ENCODE data around the gene SPDYE11.
"Not testable (repeated sequence)": the region's sequence is repeated elsewhere in the genome, so short reads cannot be mapped to it uniquely, and the experiment has no call there.

Gene SPDYE11, protein sequence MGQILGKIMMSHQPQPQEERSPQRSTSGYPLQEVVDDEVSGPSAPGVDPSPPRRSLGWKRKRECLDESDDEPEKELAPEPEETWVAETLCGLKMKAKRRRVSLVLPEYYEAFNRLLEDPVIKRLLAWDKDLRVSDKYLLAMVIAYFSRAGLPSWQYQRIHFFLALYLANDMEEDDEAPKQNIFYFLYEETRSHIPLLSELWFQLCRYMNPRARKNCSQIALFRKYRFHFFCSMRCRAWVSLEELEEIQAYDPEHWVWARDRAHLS

DNA sequence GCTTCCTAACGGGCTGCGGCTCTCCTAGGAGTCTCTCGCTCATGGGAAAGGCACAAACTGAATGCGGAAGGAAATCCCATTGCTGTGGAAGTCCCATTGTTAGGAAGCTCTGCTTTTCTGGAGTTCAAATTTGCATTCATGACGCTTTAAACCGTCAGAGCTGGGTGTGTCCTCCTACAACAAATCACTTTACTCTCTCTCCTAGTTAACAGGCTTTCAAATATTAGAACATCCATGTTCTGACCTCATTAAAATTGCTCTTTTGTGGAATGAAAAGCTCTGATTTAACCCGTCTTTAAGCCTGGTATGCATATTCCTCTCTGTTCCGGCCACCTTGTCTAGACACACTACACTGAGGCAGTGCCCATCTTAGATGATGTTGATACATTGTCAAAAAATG lies at the start of gene SPDYE11:
TSS of gene SPDYE11 (minus strand) at position 101 of the 400 bp plus-strand sequence. CDS start 1,800 bp downstream, outside the sequence.
- H3K4me3 ChIP-seq (ENCODE audit: low read depth, low read length); DNase-seq (ENCODE audit: low read depth): not testable (repeated sequence)

- not testable (repeated sequence) for H3K4me3 ChIP-seq (ENCODE audit: low read depth, low read length); DNase-seq (ENCODE audit: low read depth)
These were observed 28.2 kb upstream of the SPDYE11 start, which contains the start of gene SPDYE9 for GRCh38 chr7:73085938-73086337. TSS of gene SPDYE9 (minus strand) at chr7:73086038. CDS start at chr7:73084238, 1,800 bp downstream.

DNA sequence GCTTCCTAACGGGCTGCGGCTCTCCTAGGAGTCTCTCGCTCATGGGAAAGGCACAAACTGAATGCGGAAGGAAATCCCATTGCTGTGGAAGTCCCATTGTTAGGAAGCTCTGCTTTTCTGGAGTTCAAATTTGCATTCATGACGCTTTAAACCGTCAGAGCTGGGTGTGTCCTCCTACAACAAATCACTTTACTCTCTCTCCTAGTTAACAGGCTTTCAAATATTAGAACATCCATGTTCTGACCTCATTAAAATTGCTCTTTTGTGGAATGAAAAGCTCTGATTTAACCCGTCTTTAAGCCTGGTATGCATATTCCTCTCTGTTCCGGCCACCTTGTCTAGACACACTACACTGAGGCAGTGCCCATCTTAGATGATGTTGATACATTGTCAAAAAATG lies 28.0 kb downstream of the SPDYE11 start, which contains the start of gene SPDYE8:
TSS of gene SPDYE8 (minus strand) at position 101 of the 400 bp plus-strand sequence. CDS start 1,800 bp downstream, outside the sequence.
- not testable (repeated sequence) for DNase-seq (ENCODE audit: low read depth); H3K4me3 ChIP-seq (ENCODE audit: low read depth, low read length)

DNA sequence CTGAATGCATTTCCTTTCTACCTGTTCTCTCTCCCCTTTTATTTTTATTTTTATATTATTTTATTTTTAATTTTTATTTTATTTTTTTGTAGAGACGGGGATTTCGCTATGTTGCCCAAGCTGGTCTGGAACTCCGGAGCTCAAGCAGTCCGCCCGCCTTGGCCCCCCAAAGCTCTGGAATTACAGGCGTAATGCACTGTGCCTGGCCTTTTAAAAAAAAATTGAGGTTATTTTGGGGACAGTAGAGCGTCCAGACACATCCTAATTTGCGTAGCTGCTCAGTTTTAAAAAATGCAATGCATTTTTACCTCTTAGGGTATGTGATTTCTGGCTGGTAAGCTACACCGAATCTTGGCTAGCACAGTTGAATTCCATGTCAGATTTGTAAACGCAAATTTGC lies 51.2 kb downstream of the SPDYE11 start:
- peak overlapping the region; percentile 68 for H3K4me3 ChIP-seq (ENCODE audit: low read depth, low read length)
- not testable (repeated sequence) for DNase-seq (ENCODE audit: low read depth)

DNA sequence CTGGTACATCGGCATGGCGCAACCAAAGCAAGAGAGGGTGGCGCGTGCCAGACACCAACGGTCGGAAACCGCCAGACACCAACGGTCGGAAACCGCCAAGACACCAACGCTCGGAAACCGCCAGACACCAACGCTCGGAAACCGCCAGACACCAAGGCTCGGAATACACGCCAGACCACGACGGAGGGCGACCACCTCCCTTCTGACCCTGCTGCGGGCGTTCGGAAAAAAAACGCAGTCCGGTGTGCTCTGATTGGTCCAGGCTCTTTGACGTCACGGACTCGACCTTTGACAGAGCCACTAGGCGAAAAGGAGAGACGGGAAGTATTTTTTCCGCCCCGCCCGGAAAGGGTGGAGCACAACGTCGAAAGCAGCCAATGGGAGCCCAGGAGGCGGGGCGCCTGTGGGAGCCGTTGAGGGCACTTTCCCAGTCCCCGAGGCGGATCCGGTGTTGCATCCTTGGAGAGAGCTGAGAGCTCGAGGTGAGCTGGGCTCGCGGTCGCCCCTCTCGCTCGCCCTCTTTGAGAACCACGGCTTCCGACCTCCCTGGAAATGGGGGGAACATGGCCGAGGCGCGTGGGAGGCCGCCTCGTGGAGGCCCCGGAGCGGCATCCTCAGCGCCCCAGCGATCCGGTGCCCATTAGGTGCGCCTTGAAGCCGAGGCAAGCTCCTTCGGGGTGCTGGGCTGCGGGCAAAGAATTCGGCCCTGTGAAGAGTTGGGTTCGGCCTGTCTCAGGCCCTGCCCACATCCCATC lies 51.8 kb downstream of the SPDYE11 start:
- peak overlapping the region; percentile 53 for H3K4me3 ChIP-seq (ENCODE audit: low read depth, low read length)
- TF ChIP-seq POLR2A (IDR thresholded peaks at IDR 0.05; ENCODE audit: extremely low read depth, insufficient read length), result peak; percentile 84
- peak; percentile 55; the same call in 1 of the 2 replicates for TF ChIP-seq MYC (IDR thresholded peaks at IDR 0.05; ENCODE audit: low read depth, low read length)
- peak; percentile 99 for DNase-seq (ENCODE audit: low read depth)

- H3K4me3 ChIP-seq (ENCODE audit: low read depth, low read length), result peak overlapping the region; percentile 53
- DNase-seq (ENCODE audit: low read depth), result not testable (repeated sequence)
These were observed 52.4 kb downstream of the SPDYE11 start for GRCh38 chr7:73005356-73005692.

GRCh38 chr7:72997887-72998468 lies 59.7 kb downstream of the SPDYE11 start:
- not testable (repeated sequence) for H3K4me3 ChIP-seq (ENCODE audit: low read depth, low read length); DNase-seq (ENCODE audit: low read depth)
